Hematopoietic multipotent progenitor cell treated with erythropoietin and hydrocortisone succinate and interleukin-3 and kit ligand, for 17 days (in vitro differentiated cells): ENCODE measurements around the gene CELF3.

Experiments
- DNase-seq: peaks from one replicate; pipeline ENCODE4 v3.0.0-alpha.2; 2015; ENCODE audit warnings: low spot score

The CELF3 gene

DNA sequence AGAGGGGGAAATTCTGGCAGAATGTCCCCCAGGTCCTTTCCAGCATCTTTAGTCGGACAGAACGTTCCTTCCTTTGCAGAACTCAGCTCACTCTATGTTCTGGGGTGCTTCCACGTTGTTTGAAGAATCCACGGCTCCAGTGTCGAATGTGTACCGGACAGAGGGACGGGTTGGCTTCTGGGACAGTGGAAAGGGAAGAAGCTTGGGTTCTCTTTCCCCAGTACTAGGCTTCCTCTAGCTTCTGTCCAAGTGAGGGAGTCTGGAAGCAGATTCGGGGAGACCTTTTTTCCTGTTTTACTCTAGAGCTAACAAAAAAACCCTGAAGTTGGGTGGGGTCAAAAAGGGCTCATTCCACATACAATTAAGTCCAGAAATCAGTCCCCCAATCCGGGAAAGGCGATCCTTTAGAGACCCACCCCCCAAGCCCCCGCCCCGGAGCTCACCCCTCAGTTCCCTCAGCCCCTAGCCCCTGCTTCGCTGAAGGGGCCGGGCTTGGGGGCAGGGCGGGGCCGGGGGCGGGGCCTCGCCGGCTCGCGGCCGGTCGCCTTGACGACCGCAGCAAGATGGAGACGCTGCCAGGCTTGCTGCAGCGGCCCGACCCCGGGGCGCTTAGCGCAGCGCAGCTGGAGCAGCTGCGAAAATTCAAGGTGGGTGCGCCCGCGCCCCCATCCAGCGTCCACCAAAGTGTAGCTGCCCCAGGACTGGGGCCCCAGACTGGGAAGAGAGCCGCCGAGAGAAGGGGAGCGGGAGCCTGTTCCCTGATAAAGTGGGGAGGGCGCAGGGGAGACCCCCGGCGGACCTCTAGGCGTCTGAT, 4.6 kb upstream of the CELF3 start, which contains the start of gene RIIAD1:
TSS of gene RIIAD1 (plus strand) at position 549 of the 814 bp plus-strand sequence. CDS start at position 564, 15 bp downstream.
- DNase-seq = no peak

DNA sequence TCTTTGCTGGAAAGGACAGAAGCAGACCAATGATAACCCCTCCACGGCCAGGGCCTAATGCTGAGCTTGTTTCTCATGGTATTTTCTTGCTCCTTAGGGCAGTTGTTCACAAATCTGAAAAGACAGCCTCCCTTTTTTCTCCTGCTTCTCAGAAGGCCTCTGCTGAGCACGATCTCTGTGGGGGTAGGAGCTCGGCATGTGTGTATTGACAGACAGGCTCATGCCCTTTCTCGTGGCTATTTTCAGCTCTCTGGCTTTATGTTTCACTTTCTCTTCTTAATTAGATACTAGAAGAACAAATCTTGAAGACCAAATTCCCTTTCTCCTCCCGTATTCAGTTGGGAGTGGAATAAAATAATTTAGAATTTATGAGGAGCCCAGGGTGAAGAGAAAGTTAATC, 4.0 kb upstream of the CELF3 start:
- DNase-seq = no peak

DNA sequence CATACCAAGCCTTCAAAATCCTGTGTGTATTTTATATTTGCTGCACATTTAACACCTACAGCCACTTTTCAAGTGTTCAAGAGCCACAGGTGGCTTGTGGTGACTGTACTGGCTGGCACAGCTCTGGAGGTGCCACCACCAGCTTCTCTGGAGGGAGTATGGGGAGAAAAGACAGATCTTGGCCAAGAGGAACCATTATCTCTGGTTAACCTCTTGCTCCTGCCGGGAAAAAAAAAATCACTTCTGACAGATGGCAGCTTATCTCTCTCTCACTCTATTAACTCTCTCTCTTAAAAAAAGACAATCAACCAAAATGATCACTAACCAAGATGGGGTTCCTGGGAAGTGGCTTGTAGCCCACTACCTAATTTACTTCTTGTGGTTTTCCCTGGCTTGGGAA, 3.5 kb upstream of the CELF3 start:
- no peak for DNase-seq

DNA sequence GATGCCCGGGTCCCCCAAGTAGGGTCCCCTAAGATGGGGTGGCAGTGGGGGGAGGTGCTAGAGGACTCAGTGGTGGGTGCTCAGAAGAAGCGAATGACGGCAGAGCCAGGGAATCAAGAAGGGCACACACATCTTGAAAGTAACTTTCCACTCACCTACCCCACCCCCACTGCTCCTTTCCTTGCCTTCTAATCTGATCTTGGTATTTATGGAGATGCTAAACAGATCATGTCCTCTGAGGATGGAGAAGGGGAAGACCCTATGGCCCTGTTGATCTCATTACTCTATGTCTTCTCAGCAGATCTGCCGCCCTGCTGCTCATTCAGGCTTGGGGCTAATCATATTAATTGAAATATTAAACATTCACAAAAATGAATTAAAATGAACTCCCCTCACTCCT, 2.1 kb upstream of the CELF3 start:
- DNase-seq = no peak

- DNase-seq = no peak
Observed at GRCh38 chr1:151718011-151718431, 1.4 kb upstream of the CELF3 start.

GRCh38 chr1:151716405-151716762, 219 bp downstream of the CELF3 start:
- no peak for DNase-seq

DNA sequence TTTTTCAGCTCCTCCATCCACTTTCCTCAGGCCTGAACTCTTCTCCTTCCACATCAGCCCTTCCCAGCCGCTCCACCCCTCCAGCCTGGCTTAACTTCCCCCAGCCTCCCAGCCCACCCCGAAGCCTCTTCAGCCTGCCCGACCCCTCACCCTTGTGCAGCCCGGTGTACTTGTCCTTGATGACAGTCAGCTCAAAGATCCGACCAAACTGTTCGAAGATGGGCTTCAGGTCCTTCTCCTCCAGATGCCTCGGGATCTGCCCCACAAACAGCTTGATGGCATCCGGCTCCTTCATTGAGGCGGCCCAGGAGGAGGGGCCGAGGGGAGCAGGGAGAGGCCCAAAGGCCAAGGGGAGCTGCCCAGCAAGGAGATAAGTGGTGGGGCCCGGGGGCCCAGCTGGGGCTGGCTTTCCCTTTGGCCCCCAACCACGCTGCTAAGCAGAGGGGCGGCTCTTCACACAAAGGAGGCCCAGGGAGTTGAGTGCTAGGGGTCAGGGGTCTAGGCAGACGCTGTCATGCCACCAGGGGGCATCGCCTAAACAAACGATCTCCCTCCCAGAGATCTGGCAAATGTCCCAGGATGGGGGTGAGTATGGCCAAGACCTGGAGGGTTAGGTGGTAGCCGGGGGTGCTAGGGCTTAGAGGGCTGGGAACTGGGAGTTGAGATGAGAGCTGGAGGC, 738 bp downstream of the CELF3 start:
- peak; percentile 53 for DNase-seq

DNA sequence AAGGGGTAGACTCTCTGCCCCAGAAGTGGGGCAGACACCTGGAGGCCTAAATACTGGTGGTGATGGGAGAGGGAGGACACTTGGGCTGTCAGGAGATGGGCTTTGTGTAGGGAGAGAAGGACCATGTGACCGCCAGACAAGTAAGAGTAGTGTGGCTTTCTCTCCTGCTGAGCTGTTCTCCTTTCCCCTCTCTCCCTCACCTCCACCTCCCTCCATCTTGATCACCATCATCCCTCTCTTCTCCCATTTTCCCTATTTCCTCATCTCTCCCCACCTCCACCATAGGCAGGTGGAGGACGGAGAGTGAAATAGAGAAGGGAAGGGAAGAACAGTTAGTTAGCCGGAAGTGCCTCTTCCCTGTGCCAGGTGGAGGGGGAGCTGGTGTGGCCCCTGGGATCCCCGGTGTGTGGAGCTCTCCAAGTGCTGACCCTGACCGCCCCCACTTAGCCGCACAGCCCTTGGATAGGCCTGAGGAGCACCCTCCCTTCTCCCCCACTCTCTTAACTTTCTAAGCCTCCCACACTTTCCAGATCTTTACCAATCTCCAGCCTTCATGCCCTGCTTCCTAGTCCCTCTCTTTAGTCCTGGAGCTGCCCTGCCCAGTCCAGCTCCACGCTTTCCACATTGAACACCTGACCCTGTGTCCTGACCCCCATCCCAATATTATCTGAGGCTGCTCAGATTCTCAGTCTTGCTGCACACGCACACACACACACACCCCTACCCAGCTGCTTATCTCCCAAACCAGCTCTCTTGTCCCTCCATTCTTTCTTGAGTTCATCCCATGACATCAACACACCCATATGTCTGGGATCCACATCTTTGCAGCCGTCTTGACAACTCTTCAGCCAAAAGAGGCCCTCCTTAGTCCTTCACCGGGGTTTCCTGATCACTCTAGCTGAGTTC, 1.5 kb downstream of the CELF3 start:
- peak; percentile 49 for DNase-seq

- DNase-seq = no peak
Observed at GRCh38 chr1:151713874-151714273, 2.7 kb downstream of the CELF3 start.

GRCh38 chr1:151713044-151713443, 3.6 kb downstream of the CELF3 start:
- DNase-seq = no peak

- no peak for DNase-seq
Observed at GRCh38 chr1:151711951-151712350, 4.7 kb downstream of the CELF3 start.

- DNase-seq = no peak
Observed at GRCh38 chr1:151711044-151711800, 5.4 kb downstream of the CELF3 start.

DNA sequence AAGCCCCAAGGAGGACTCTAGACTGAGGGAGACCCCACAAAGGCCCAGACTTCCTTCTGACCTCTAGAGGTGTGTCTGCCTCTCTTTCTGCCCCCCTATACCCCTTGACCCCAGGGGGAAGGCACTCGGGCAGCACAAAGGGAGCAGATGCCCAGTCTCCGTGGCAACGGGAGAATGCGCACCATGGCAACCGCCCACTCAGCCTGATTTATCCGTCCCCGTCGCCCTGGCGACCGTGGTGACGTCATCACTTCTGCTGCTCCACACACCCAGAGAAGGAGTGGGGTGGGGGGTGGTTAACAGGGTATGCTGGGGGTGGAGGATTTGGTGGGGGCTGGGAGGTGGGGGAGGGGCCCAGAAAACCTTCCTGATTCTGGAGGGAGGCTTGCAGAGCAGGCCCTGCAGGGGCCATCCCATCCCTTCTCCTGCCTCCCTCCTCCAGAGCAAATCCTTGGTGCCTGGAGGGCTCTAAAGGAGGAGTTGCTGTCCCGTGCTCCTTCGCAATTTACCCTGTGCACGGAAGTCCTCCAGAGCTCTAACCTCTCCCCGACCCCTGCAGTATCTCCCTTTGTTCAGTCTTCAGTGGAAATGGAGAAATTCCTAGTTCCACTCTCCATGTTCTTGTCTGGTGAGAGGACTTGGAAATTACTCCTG, 6.3 kb downstream of the CELF3 start:
- DNase-seq = no peak

- no peak for DNase-seq
Observed at GRCh38 chr1:151708891-151709290, 7.7 kb downstream of the CELF3 start.

DNA sequence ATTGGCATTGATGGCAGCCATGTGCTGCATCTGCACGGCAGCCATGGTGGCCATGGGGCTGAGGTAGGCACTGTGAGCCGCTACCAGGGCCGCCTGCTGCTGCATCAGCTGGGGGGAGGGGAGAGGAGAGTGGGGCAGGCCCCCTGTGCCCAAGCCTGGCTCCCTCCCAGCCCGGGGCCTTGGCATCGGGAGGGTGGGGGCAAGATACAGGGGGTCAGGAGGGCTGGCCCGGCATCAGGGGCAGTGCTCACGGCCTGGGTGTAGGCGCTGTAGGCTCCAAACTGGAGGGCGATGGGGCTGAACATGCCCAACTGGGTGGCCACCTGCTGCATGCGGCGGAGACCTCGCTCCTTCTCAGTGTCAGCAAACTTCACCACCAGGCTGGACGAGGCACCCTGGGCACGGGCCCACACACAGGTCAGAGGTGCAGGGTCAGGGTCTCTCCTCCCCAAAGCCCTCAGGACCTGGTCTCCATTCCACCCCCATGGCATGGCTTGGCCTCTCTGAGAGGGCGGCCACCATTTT, 9.0 kb downstream of the CELF3 start:
- no peak for DNase-seq

DNA sequence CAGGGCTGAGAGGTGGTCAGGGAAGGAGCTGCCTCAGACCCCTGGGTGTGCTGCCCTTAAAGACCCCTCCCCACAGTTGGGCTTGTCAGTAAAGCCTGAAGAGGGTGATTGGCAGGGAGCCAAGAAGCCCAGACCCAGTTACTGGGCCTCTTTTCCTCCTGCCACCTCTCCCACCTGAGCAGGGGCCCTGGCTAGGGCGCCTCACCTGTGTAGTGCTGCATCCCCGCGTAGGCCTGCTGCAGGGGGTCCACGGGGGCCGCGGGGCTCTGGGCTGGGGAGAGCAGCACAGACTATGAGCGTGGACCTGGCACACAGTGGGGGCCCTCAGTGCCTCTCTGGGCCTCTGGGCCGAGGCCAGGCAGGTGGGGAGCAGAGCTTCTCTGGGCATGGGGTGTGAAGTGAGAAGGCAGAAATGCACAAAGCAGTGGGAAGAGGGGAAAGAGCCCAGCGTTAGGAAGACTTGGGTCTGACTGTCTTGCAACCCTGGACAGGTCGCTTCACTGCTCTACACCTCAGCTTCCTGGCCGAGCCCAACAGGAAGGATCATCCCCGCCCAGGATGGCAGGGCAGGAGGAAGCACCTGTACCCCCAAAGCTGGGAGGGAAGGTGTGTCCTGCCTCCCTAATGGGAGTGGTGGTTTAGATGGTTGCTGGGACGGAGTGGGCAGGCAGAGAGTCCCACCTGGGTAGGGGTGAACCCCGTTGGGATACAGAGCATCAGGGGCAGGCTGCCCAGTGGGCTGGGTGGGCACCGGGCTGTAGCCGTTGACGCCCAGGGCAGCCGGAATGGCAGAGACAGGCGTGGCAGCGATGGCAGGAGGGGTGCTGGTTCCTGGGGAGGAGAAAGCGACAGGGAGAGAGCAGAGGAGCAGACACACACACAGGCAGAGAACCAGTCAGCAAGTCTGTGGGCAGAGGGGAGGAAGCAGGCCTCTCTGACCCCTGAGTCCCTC, 9.9 kb downstream of the CELF3 start:
- no peak for DNase-seq

GRCh38 chr1:151705753-151706463, 10.7 kb downstream of the CELF3 start:
- DNase-seq = no peak

DNA sequence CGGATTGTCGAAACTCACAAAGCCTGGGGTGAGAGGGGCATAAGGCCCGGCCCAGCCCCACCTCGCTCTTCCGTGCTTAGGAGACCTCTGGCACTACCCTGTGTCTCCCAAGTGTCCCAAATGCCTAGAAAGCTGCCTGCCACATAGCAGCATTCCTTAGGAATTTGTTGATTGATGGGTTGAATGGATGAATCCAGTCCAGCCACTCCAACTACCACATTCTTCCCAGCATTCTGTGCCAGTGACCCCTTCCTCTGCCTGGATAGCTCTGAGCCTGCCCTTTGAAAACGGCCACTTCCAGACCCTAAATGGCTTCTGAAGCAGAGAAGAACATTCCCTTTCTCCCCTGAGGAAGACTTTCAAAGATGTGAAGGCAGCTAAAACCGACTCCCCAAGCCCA, 11.5 kb downstream of the CELF3 start:
- DNase-seq = no peak

GRCh38 chr1:151704246-151704645, 12.4 kb downstream of the CELF3 start:
- DNase-seq = no peak
